ENCODE data around the gene MAP3K21. TPM values are rescaled to one million over a fixed set of nuclear protein-coding genes. Genes with fewer than 3 reads are reported as not detected.

Gene MAP3K21
- polyA plus RNA-seq, 1 donor = 11.0 TPM

DNA sequence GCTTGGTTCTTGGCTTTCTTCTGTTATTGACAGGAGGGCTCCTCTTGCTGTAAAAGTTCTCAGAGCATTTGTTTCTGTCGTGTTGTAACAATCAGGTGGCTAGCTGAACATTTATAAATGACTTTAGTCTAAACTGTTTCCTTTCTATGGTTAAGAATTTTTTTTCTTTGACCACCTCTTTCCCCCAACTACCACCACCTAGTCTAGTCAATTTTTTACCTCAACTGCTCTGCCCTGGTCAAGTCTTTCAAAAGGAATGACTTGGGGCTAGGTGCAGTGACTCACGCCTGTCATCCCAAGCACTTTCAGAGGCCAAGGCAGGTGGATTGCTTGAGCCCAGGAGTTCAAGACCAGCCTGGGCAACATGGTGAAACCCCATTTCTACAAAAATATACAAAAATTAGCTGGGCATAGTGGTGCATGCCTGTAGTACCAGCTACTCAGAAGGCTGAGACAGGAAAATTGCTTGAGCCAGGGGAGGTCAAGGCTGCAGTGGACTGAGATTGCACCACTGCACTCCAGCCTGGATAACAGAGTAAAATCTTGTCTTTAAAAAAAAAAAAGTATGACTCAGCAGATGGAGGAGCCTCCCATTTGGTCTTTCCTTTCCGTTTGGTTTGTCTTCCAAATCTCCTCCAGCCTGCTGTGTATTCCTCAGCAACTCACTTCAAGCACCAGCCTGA lies 40.7 kb downstream of the MAP3K21 start:
- H3K9me3 ChIP-seq (ENCODE audit: control insufficient read depth, low read depth, low read length) = no peaks in the 10 kb centered on the region
- no peak overlapping the region for H3K27ac ChIP-seq (ENCODE audit: low read length)
- no peaks in the 10 kb centered on the region for H3K36me3 ChIP-seq (ENCODE audit: control insufficient read depth, insufficient read depth, low read length)
- DNase-seq = no peak
- 100% methylated on average over 1 of the region's 3 CpGs for WGBS (ENCODE audit: insufficient coverage, low lambda C conversion rate)
- no peak overlapping the region for H3K4me3 ChIP-seq (ENCODE audit: low read length)
- no peaks in the 10 kb centered on the region for H3K27me3 ChIP-seq (ENCODE audit: control insufficient read depth, insufficient read depth, low read length)
- no peaks in the 10 kb centered on the region for H3K4me1 ChIP-seq (ENCODE audit: control insufficient read depth, insufficient read depth, low read length)

DNA sequence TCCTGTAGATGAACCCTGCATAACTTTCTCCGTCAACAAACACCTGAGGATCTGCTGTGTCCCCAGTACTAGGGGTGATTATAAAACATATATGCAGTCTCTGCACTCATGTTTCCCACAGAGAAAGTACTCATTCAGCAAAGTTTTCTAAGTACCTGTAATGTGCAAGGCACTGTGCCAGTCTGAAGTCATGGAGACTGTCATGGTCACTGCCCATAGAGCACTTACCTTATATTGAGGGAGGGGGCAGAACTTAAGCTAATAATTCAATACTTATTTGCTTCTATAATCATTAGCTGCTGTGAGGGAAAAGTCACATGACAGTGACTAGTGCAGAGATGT lies 41.2 kb downstream of the MAP3K21 start:
- Histone ChIP-seq H3K9me3 (ENCODE audit: control insufficient read depth, low read depth, low read length) (no peaks in the 10 kb centered on the region), H3K36me3 (ENCODE audit: control insufficient read depth, insufficient read depth, low read length) (peaks cover 4% of the 10 kb centered on the region), H3K27ac (ENCODE audit: low read length) (no peak overlapping the region), H3K27me3 (ENCODE audit: control insufficient read depth, insufficient read depth, low read length) (no peaks in the 10 kb centered on the region), H3K4me1 (ENCODE audit: control insufficient read depth, insufficient read depth, low read length) (no peaks in the 10 kb centered on the region), H3K4me3 (ENCODE audit: low read length) (no peak overlapping the region)
- DNase-seq = no peak
- WGBS (ENCODE audit: insufficient coverage, low lambda C conversion rate) = no CpG with 5 or more reads among the region's 1 CpG

GRCh38 chr1:233372218-233373120 lies 44.9 kb downstream of the MAP3K21 start:
- Histone ChIP-seq H3K9me3 (ENCODE audit: control insufficient read depth, low read depth, low read length) (no peaks in the 10 kb centered on the region), H3K27me3 (ENCODE audit: control insufficient read depth, insufficient read depth, low read length) (no peaks in the 10 kb centered on the region), H3K27ac (ENCODE audit: low read length) (no peak overlapping the region), H3K36me3 (ENCODE audit: control insufficient read depth, insufficient read depth, low read length) (peaks cover 4% of the 10 kb centered on the region), H3K4me1 (ENCODE audit: control insufficient read depth, insufficient read depth, low read length) (no peaks in the 10 kb centered on the region), H3K4me3 (ENCODE audit: low read length) (no peak overlapping the region)
- 100% methylated on average over 7 of the region's 12 CpGs for WGBS (ENCODE audit: insufficient coverage, low lambda C conversion rate)
- no peak for DNase-seq

- no peaks in the 10 kb centered on the region for H3K4me1 ChIP-seq (ENCODE audit: control insufficient read depth, insufficient read depth, low read length)
- peaks cover 4% of the 10 kb centered on the region for H3K36me3 ChIP-seq (ENCODE audit: control insufficient read depth, insufficient read depth, low read length)
- H3K27me3 ChIP-seq (ENCODE audit: control insufficient read depth, insufficient read depth, low read length) = no peaks in the 10 kb centered on the region
- no peak overlapping the region for H3K4me3 ChIP-seq (ENCODE audit: low read length)
- no peak for DNase-seq
- H3K9me3 ChIP-seq (ENCODE audit: control insufficient read depth, low read depth, low read length) = no peaks in the 10 kb centered on the region
- 80% methylated on average over 1 of the region's 6 CpGs for WGBS (ENCODE audit: insufficient coverage, low lambda C conversion rate)
- H3K27ac ChIP-seq (ENCODE audit: low read length) = no peak overlapping the region
Observed at GRCh38 chr1:233373226-233373625, 45.7 kb downstream of the MAP3K21 start.

GRCh38 chr1:233375653-233376052 lies 48.1 kb downstream of the MAP3K21 start:
- Histone ChIP-seq H3K4me3 (ENCODE audit: low read length) (no peak overlapping the region), H3K4me1 (ENCODE audit: control insufficient read depth, insufficient read depth, low read length) (no peaks in the 10 kb centered on the region), H3K36me3 (ENCODE audit: control insufficient read depth, insufficient read depth, low read length) (peaks cover 8% of the 10 kb centered on the region), H3K9me3 (ENCODE audit: control insufficient read depth, low read depth, low read length) (no peaks in the 10 kb centered on the region), H3K27ac (ENCODE audit: low read length) (no peak overlapping the region), H3K27me3 (ENCODE audit: control insufficient read depth, insufficient read depth, low read length) (no peaks in the 10 kb centered on the region)
- no peak for DNase-seq
- WGBS (ENCODE audit: insufficient coverage, low lambda C conversion rate) = 60% methylated on average over 1 of the region's 2 CpGs

DNA sequence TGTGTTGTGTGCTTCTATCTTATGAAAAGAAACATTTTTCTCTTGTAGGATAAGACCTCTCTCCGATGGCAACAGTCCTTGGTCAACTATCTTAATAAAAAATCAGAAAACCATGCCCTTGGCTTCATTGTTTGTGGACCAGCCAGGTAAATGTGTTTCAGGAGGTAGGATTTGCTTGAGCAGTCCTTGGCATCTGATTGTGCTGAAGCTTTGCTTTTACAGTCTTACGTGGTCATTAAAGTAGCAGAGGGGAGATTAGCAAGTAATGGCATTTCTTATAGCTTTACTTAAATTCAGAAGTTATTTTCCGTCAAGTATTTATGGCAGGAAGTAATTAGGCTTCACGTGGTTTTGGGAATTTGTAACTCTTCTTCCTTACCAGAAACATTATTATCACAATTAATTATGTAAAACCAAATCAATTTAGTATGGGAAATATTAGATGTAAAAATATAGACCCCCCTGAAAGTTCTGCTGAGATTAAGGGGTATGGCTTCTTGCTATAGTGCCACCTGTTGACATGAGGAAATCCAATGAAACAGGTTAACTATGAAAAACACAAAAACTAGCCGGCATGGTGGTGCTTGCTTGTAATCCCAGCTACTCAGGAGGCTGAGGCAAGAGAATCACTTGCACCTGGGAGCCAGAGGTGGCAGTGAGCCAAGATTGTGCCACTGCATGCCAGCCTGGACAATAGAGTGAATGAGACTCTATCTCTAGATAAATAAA lies 49.0 kb downstream of the MAP3K21 start:
- Histone ChIP-seq H3K4me1 (ENCODE audit: control insufficient read depth, insufficient read depth, low read length) (no peaks in the 10 kb centered on the region), H3K27ac (ENCODE audit: low read length) (no peak overlapping the region), H3K27me3 (ENCODE audit: control insufficient read depth, insufficient read depth, low read length) (no peaks in the 10 kb centered on the region), H3K4me3 (ENCODE audit: low read length) (no peak overlapping the region), H3K9me3 (ENCODE audit: control insufficient read depth, low read depth, low read length) (no peaks in the 10 kb centered on the region), H3K36me3 (ENCODE audit: control insufficient read depth, insufficient read depth, low read length) (peaks cover 8% of the 10 kb centered on the region)
- WGBS (ENCODE audit: insufficient coverage, low lambda C conversion rate) = 86% methylated on average over 1 of the region's 5 CpGs
- no peak for DNase-seq

GRCh38 chr1:233379869-233380438 lies 52.4 kb downstream of the MAP3K21 start:
- Histone ChIP-seq H3K4me1 (ENCODE audit: control insufficient read depth, insufficient read depth, low read length) (no peaks in the 10 kb centered on the region), H3K4me3 (ENCODE audit: low read length) (no peak overlapping the region), H3K27ac (ENCODE audit: low read length) (no peak overlapping the region), H3K27me3 (ENCODE audit: control insufficient read depth, insufficient read depth, low read length) (no peaks in the 10 kb centered on the region), H3K36me3 (ENCODE audit: control insufficient read depth, insufficient read depth, low read length) (peaks cover 9% of the 10 kb centered on the region), H3K9me3 (ENCODE audit: control insufficient read depth, low read depth, low read length) (peaks cover 3% of the 10 kb centered on the region)
- no peak for DNase-seq
- WGBS (ENCODE audit: insufficient coverage, low lambda C conversion rate) = no CpG with 5 or more reads among the region's 7 CpGs

- H3K36me3 ChIP-seq (ENCODE audit: control insufficient read depth, insufficient read depth, low read length) = peaks cover 9% of the 10 kb centered on the region
- H3K9me3 ChIP-seq (ENCODE audit: control insufficient read depth, low read depth, low read length) = peaks cover 3% of the 10 kb centered on the region
- DNase-seq = no peak
- H3K27ac ChIP-seq (ENCODE audit: low read length) = no peak overlapping the region
- H3K4me1 ChIP-seq (ENCODE audit: control insufficient read depth, insufficient read depth, low read length) = no peaks in the 10 kb centered on the region
- WGBS (ENCODE audit: insufficient coverage, low lambda C conversion rate) = 80% methylated on average over 1 of the region's 2 CpGs
- no peak overlapping the region for H3K4me3 ChIP-seq (ENCODE audit: low read length)
- no peaks in the 10 kb centered on the region for H3K27me3 ChIP-seq (ENCODE audit: control insufficient read depth, insufficient read depth, low read length)
Observed at GRCh38 chr1:233381806-233382205, 54.3 kb downstream of the MAP3K21 start.

DNA sequence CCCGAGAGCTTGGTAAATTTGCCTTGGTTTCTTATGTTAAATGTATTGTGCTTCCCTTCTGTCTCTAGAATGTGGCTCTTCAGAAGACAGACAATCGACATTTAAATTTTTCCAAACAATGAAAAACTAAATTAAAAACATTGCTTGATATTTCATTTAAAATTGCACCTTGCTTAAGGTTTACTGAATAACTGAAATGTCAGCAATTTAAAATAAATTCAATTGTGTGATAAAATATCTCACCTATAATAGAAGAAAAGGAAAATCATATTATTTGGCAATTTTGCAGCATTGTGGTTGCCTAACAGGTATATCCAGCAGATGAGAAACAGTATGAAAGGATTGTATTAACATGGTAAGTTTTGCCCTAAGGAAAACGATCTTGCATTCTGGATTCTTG lies 56.5 kb downstream of the MAP3K21 start:
- Histone ChIP-seq H3K4me1 (ENCODE audit: control insufficient read depth, insufficient read depth, low read length) (no peaks in the 10 kb centered on the region), H3K27me3 (ENCODE audit: control insufficient read depth, insufficient read depth, low read length) (no peaks in the 10 kb centered on the region), H3K36me3 (ENCODE audit: control insufficient read depth, insufficient read depth, low read length) (peaks cover 8% of the 10 kb centered on the region), H3K4me3 (ENCODE audit: low read length) (no peak overlapping the region), H3K9me3 (ENCODE audit: control insufficient read depth, low read depth, low read length) (peaks cover 3% of the 10 kb centered on the region), H3K27ac (ENCODE audit: low read length) (no peak overlapping the region)
- WGBS (ENCODE audit: insufficient coverage, low lambda C conversion rate) = 82% methylated on average over 3 of the region's 3 CpGs
- DNase-seq = no peak

GRCh38 chr1:233386336-233386735 lies 58.8 kb downstream of the MAP3K21 start:
- H3K36me3 ChIP-seq (ENCODE audit: control insufficient read depth, insufficient read depth, low read length) = peaks cover 5% of the 10 kb centered on the region
- no peak overlapping the region for H3K27ac ChIP-seq (ENCODE audit: low read length)
- H3K4me1 ChIP-seq (ENCODE audit: control insufficient read depth, insufficient read depth, low read length) = no peaks in the 10 kb centered on the region
- 100% methylated on average over 1 of the region's 2 CpGs for WGBS (ENCODE audit: insufficient coverage, low lambda C conversion rate)
- peaks cover 3% of the 10 kb centered on the region for H3K9me3 ChIP-seq (ENCODE audit: control insufficient read depth, low read depth, low read length)
- no peaks in the 10 kb centered on the region for H3K27me3 ChIP-seq (ENCODE audit: control insufficient read depth, insufficient read depth, low read length)
- no peak overlapping the region for H3K4me3 ChIP-seq (ENCODE audit: low read length)
- no peak for DNase-seq
